ENCODE results near the gene VSTM4.

The VSTM4 gene

DNA sequence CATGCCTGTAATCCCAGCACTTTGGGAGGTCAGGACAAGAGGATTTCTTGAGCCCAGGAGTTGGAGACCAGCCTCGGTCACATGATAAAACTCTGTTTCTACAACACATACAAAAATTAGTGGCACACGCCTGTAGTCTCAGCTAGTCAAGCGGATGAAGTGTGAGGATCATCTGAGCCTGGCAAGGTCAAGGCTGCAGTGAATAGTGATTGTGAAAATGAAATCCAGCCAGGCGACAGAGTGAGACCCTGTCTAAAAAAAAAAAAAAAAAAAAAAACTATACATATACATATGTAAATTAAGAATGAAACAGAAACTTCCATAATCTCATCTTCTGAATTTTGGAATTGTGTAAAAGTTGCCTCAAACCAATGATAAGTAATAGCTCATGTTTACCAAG, 36.7 kb upstream of the VSTM4 start:
- Histone ChIP-seq H3K27ac (replicated peaks) (no peak overlapping the region), H3K27me3 (ENCODE audit: insufficient read depth, poor library complexity, severe bottlenecking) (no peaks in the 10 kb centered on the region), H3K4me3 (replicated peaks; ENCODE audit: insufficient read depth, low read length) (no peak overlapping the region)
- TF ChIP-seq POLR2AphosphoS5 (IDR thresholded peaks at IDR 0.05; ENCODE audit: low read depth) (no peak), SPI1 (IDR thresholded peaks at IDR 0.05; ENCODE audit: borderline replicate concordance, low read depth) (no peak), GABPA (IDR thresholded peaks at IDR 0.05; ENCODE audit: low read depth) (no peak), REST (IDR thresholded peaks at IDR 0.05; ENCODE audit: insufficient replicate concordance, low read depth) (no peak)
- no peak for DNase-seq (ENCODE audit: low read depth in 1 of 2, low spot score in 1 of 2)

- H3K27me3 ChIP-seq (ENCODE audit: insufficient read depth, poor library complexity, severe bottlenecking) = no peaks in the 10 kb centered on the region
- DNase-seq (ENCODE audit: low read depth in 1 of 2, low spot score in 1 of 2) = no peak
- TF ChIP-seq SPI1 (IDR thresholded peaks at IDR 0.05; ENCODE audit: borderline replicate concordance, low read depth) = no peak
- no peak for TF ChIP-seq CTCF (IDR thresholded peaks at IDR 0.05; ENCODE audit: insufficient read depth, low read length)
- no peak for TF ChIP-seq POLR2AphosphoS5 (IDR thresholded peaks at IDR 0.05; ENCODE audit: low read depth)
- TF ChIP-seq GABPA (IDR thresholded peaks at IDR 0.05; ENCODE audit: low read depth) = no peak
- no peak for TF ChIP-seq REST (IDR thresholded peaks at IDR 0.05; ENCODE audit: insufficient replicate concordance, low read depth)
- no peak overlapping the region for H3K4me3 ChIP-seq (replicated peaks; ENCODE audit: insufficient read depth, low read length)
- no peak overlapping the region for H3K27ac ChIP-seq (replicated peaks)
These were observed 36.2 kb upstream of the VSTM4 start for GRCh38 chr10:49151481-49151880.

DNA sequence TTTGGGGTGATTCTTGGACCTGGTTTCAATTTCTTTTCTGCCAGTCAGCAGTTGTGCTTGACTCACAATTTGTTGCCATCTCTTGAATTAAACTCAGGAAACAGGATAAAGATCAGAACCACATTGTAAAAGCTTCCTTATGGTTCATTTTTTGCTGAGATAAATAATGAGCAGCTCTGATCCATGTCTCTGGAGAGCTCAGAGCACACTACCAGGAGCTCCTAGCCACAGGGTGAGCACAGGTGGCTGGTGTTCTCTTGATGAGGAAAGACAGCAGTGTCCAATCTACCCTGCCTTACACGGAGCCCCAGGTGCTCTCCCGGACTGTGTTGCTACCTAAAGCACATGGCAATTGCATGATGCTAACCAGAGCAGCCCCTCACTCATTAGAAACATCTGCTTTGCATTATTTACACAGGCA, 35.7 kb upstream of the VSTM4 start:
- DNase-seq (ENCODE audit: low read depth in 1 of 2, low spot score in 1 of 2) = no peak
- Histone ChIP-seq H3K27me3 (ENCODE audit: insufficient read depth, poor library complexity, severe bottlenecking) (no peaks in the 10 kb centered on the region), H3K4me3 (replicated peaks; ENCODE audit: insufficient read depth, low read length) (no peak overlapping the region), H3K27ac (replicated peaks) (no peak overlapping the region)
- no peak for TF ChIP-seq GABPA (IDR thresholded peaks at IDR 0.05; ENCODE audit: low read depth)
- TF ChIP-seq CTCF (IDR thresholded peaks at IDR 0.05; ENCODE audit: insufficient read depth, low read length) = no peak
- no peak for TF ChIP-seq POLR2AphosphoS5 (IDR thresholded peaks at IDR 0.05; ENCODE audit: low read depth)

GRCh38 chr10:49150426-49150825, 35.1 kb upstream of the VSTM4 start:
- no peak for TF ChIP-seq SPI1 (IDR thresholded peaks at IDR 0.05; ENCODE audit: borderline replicate concordance, low read depth)
- Histone ChIP-seq H3K27ac (replicated peaks) (no peak overlapping the region), H3K27me3 (ENCODE audit: insufficient read depth, poor library complexity, severe bottlenecking) (no peaks in the 10 kb centered on the region), H3K4me3 (replicated peaks; ENCODE audit: insufficient read depth, low read length) (no peak overlapping the region)
- DNase-seq (ENCODE audit: low read depth in 1 of 2, low spot score in 1 of 2) = no peak

GRCh38 chr10:49149881-49150280, 34.6 kb upstream of the VSTM4 start:
- no peak for DNase-seq (ENCODE audit: low read depth in 1 of 2, low spot score in 1 of 2)
- Histone ChIP-seq H3K27me3 (ENCODE audit: insufficient read depth, poor library complexity, severe bottlenecking) (no peaks in the 10 kb centered on the region), H3K4me3 (replicated peaks; ENCODE audit: insufficient read depth, low read length) (no peak overlapping the region), H3K27ac (replicated peaks) (no peak overlapping the region)
- TF ChIP-seq SPI1 (IDR thresholded peaks at IDR 0.05; ENCODE audit: borderline replicate concordance, low read depth) = no peak
- no peak for TF ChIP-seq GABPA (IDR thresholded peaks at IDR 0.05; ENCODE audit: low read depth)
- no peak for TF ChIP-seq REST (IDR thresholded peaks at IDR 0.05; ENCODE audit: insufficient replicate concordance, low read depth)
- no peak for TF ChIP-seq POLR2AphosphoS5 (IDR thresholded peaks at IDR 0.05; ENCODE audit: low read depth)
- TF ChIP-seq CTCF (IDR thresholded peaks at IDR 0.05; ENCODE audit: insufficient read depth, low read length) = no peak

Data from HL-60 (cell line).